ENCODE results near the gene CPB1. TPM values are rescaled to one million over a fixed set of nuclear protein-coding genes. Genes with fewer than 3 reads are reported as not detected.

Gene CPB1
- total and polyA plus RNA-seq, 11 donors: 0.08 to 27.7 (median 2.0) TPM; not detected in 5

DNA sequence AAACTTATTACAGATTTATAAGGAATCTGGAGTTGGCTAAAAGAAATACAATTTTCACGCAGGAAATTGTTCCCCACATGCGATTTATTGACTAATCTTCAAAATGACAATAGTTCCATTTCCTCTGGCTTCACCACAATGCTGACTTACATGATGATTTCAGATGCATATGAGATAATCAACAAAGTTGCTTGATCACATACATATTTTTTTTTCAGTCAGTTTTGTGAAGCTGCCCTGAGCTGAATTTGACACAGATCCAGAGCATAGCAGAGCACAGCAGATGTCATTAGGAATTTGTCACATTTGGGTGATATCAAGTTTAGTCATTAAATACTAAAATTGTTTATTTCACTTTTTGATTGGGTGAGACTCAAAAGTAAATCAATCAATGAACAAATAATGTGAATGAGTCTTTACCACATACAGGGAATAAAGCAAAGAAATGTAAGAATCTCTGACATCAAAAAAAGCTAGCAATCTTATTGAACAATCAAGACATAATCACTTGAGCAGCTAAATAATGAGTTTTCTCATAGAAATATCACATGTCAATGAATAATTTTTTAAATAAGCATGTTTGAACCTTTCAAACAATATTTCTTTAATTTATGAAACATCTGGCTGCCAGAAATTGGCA lies 18.3 kb downstream of the CPB1 start:
- Histone ChIP-seq H3K9me3 (no peaks in the 10 kb centered on the region), H3K4me3 (no peak overlapping the region), H3K27ac (no peak overlapping the region), H3K4me1 (no peaks in the 10 kb centered on the region), H3K36me3 (no peaks in the 10 kb centered on the region), H3K27me3 (peaks cover 0 to 4% (median 0%) of the 10 kb centered on the region in 9 donors)
- 66 to 83% (median 75%) methylated on average over 2 of the region's 2 CpGs for WGBS, 4 donors
- no peak for TF ChIP-seq POLR2A (IDR thresholded peaks at IDR 0.05)
- no peak for TF ChIP-seq CTCF (IDR thresholded peaks at IDR 0.05)
- intact Hi-C loops (cut with DNase I): no loop called here
- ATAC-seq (no peak), DNase-seq (no peak)

- Histone ChIP-seq H3K9me3 (no peaks in the 10 kb centered on the region), H3K27ac (no peak overlapping the region), H3K36me3 (no peaks in the 10 kb centered on the region), H3K4me1 (peaks cover 0 to 2% (median 0%) of the 10 kb centered on the region in 12 donors), H3K27me3 (no peaks in the 10 kb centered on the region), H3K4me3 (no peak overlapping the region)
- intact Hi-C loops (cut with DNase I): no loop called here
- no peak for TF ChIP-seq POLR2A (IDR thresholded peaks at IDR 0.05)
- TF ChIP-seq CTCF (IDR thresholded peaks at IDR 0.05): no peak
- ATAC-seq: no peak
- WGBS, 4 donors: 37 to 84% (median 59%) methylated on average over 1 of the region's 1 CpG
- no peak for DNase-seq
These were observed 19.7 kb downstream of the CPB1 start for GRCh38 chr3:148847351-148847750.

GRCh38 chr3:148848410-148848809 lies 20.8 kb downstream of the CPB1 start:
- Histone ChIP-seq H3K27ac (no peak overlapping the region), H3K9me3 (no peaks in the 10 kb centered on the region), H3K4me3 (no peak overlapping the region), H3K27me3 (no peaks in the 10 kb centered on the region), H3K4me1 (peaks cover 0 to 4% (median 0%) of the 10 kb centered on the region in 12 donors), H3K36me3 (no peaks in the 10 kb centered on the region)
- TF ChIP-seq CTCF (IDR thresholded peaks at IDR 0.05) (no peak), POLR2A (IDR thresholded peaks at IDR 0.05) (no peak)
- intact Hi-C loops (cut with DNase I): no loop called here
- DNase-seq (no peak), ATAC-seq (no peak)
- WGBS, 4 donors: 84 to 92% (median 90%) methylated on average over 1 of the region's 1 CpG

DNA sequence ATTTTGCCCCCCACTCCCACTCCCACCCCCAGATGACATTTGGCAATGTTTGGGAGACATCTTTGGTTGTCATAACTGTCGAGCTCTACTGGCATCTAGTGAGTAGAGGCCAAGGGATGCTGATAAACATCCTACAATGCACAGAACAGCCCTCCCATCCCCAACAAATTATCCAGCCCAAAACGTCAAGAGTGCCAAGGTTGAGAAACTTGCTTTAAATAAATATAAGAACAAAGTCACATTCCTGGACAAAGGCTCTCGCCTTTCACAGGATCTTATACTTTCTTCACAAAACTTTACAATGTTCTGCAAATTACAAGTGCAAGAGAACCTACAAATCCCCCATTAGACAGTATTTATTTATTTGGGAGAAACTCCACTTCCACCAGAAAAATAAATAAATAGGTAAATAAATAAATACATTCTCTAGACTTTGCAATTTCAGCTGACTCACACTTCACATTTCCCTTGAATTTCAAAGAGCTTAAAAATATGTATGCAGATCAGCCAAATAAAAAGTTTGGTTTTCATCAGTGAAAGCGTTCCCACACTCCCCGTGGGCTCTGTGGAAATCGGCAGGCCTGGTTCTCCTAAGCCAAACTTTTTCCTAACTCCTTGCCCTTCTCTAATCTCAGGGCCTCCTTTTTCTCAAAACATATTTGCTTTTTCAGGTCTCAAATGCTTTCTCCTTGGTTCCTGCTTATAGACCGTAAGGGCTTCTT lies 24.8 kb downstream of the CPB1 start:
- no peak overlapping the region for H3K27ac ChIP-seq
- no peak for TF ChIP-seq POLR2A (IDR thresholded peaks at IDR 0.05)
- no peak for TF ChIP-seq CTCF (IDR thresholded peaks at IDR 0.05)
- H3K4me3 ChIP-seq: no peak overlapping the region
- intact Hi-C loops (cut with DNase I): loop anchor here in 1 of 10 donors (10.0 kb wide), 1 partner anchor 422 kb away; no protein-coding TSS in a partner anchor
- ATAC-seq: no peak
- H3K36me3 ChIP-seq: no peaks in the 10 kb centered on the region
- DNase-seq: no peak
- no peaks in the 10 kb centered on the region for H3K9me3 ChIP-seq
- H3K27me3 ChIP-seq: no peaks in the 10 kb centered on the region
- WGBS, 4 donors: 62 to 75% (median 66%) methylated on average over 7 of the region's 7 CpGs
- peaks cover 0 to 4% (median 0%) of the 10 kb centered on the region in 12 donors for H3K4me1 ChIP-seq

Measured in heart left ventricle (tissue), 16 donors.